ENCODE measurements around the gene TMEM184B. TPM values are rescaled to one million over a fixed set of nuclear protein-coding genes. Genes with fewer than 3 reads are reported as not detected.

TMEM184B gene
- total RNA-seq, 2 donors from 2014 or later, result 76.0 to 137 TPM

DNA sequence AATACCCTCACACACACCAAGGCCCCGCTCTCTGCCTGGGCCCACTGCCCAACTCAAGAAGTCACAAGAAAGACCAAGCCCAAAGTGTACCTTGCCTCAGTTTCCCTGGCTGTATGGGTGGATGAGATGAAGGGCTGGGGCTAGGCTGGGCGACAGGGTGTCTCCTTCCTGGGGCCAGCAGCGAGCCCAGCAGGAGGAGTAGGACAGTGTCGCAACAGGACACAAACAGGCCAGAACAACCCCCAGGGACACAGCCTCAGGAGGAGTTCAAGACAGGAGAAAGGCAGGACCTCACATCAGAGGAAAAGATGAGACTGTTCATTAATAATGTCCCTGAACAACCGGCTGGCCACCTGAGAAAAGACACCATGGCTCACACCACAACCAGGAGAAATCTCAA lies 31.2 kb upstream of the TMEM184B start:
- Histone ChIP-seq H3K4me1 (replicated peaks) (peaks cover 10% of the 10 kb centered on the region), H3K27ac (no peak overlapping the region), H3K4me3 (no peak overlapping the region), H3K27me3 (replicated peaks; ENCODE audit: insufficient read depth) (no peaks in the 10 kb centered on the region), H3K36me3 (peaks cover 0 to 39% of the 10 kb centered on the region in 2 donors), H3K9me3 (no peaks in the 10 kb centered on the region)
- no peak for TF ChIP-seq POLR2AphosphoS5 (IDR thresholded peaks at IDR 0.05)
- TF ChIP-seq CTCF (IDR thresholded peaks at IDR 0.05), result no peak
- TF ChIP-seq POLR2A (IDR thresholded peaks at IDR 0.05), result no peak
- 73% methylated on average over 5 of the region's 5 CpGs for WGBS
- intact Hi-C loops (cut with DNase I), result no loop called here
- no peak for DNase-seq (ENCODE audit: low spot score)

DNA sequence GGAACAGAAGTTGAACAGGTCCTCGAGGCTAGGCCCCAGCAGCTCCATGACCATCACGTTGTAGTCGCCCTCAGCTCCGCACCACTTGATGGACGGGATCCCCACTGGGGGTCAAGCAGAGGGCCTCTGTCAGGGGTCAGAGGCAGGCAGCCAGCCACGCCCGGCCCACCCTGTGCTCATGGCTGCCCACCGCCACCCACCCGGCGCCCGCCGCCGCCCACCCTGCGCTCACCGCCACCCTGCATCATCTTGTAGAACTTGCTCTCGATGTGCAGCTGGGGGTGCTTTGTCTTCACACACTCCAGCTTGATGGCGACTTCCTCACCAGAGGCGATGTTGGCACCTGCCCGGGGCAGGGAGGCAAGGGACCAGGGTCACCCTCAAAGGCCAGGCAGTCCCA lies 30.1 kb upstream of the TMEM184B start:
- WGBS, result 89% methylated on average over 10 of the region's 19 CpGs

DNA sequence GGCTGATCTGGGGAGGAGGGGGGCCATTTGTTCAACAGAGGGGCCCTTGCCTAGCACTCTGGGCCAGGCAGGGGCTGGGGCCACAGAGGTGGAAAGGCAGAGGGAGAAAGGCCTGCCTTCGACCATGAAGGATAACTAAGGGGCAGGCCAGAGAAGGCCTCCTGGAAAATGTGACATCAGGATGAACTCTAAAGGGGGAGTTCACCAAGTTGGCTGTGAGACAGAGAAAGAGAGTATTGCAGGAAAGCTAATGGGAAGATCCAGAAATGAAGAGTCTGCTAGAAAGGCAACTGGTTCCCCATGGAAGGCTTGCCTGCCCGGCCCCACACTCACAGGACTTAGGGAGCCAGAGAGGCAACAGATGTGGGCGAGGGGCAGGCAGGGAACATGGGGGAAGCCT lies 28.1 kb upstream of the TMEM184B start:
- intact Hi-C loops (cut with DNase I), result no loop called here
- Histone ChIP-seq H3K27me3 (replicated peaks; ENCODE audit: insufficient read depth) (no peaks in the 10 kb centered on the region), H3K27ac (no peak overlapping the region), H3K4me1 (replicated peaks) (peaks cover 10% of the 10 kb centered on the region), H3K9me3 (no peaks in the 10 kb centered on the region), H3K36me3 (peaks cover 5 to 66% of the 10 kb centered on the region in 2 donors), H3K4me3 (no peak overlapping the region)
- 95% methylated on average over 3 of the region's 3 CpGs for WGBS
- DNase-seq (ENCODE audit: low spot score), result no peak
- TF ChIP-seq CTCF (IDR thresholded peaks at IDR 0.05) (no peak), POLR2AphosphoS5 (IDR thresholded peaks at IDR 0.05) (no peak), POLR2A (IDR thresholded peaks at IDR 0.05) (no peak)

More for the DNA sequence above, 30.1 kb upstream of the TMEM184B start:
- Histone ChIP-seq H3K9me3 (no peaks in the 10 kb centered on the region), H3K27me3 (replicated peaks; ENCODE audit: insufficient read depth) (no peaks in the 10 kb centered on the region), H3K4me1 (replicated peaks) (peaks cover 10% of the 10 kb centered on the region), H3K36me3 (peaks cover 5 to 50% of the 10 kb centered on the region in 2 donors), H3K4me3 (no peak overlapping the region), H3K27ac (no peak overlapping the region)
- intact Hi-C loops (cut with DNase I), result no loop called here
- TF ChIP-seq CTCF (IDR thresholded peaks at IDR 0.05) (no peak), POLR2AphosphoS5 (IDR thresholded peaks at IDR 0.05) (no peak), POLR2A (IDR thresholded peaks at IDR 0.05) (no peak)
- no peak for DNase-seq (ENCODE audit: low spot score)

DNA sequence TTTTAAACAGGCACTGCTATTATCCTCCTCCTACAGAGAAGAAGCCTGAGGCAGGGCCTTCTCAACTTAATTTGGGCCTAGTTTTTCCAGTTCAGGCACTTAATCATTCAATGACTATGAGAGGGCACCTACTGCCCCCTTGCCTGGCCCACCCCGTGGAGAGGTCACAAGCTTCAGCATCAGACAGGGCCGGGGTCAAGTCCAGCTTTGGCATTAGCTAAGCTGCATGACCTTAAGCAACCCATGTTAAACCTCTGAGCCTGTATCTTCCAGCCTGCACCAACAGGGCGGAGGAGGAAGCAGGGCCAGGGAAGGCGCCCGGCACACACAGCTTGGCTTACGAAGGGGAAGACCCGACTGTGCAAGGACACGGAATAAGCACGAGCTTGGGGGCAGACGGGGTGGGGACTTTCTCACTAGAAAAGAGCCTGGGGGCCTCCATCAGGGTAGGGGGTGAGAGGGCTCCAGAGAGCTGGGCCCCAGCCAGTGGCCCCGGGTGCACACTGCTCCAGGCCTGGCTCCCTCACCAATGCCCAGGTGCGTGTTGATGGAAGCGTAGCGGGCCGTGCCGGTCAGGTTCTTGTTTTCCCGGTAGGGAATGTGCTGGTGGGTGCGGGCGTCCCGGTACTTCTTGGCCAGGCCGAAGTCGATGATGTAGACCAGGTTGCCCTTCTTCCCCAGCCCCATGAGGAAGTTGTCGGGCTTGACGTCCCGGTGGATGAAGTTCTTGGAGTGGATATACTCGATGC lies 27.6 kb upstream of the TMEM184B start:
- H3K36me3 ChIP-seq, result peaks cover 9 to 70% of the 10 kb centered on the region in 2 donors
- 88% methylated on average over 25 of the region's 26 CpGs for WGBS
- DNase-seq (ENCODE audit: low spot score), result no peak
- TF ChIP-seq POLR2AphosphoS5 (IDR thresholded peaks at IDR 0.05) (no peak), CTCF (IDR thresholded peaks at IDR 0.05) (no peak), POLR2A (IDR thresholded peaks at IDR 0.05) (no peak)
- H3K27ac ChIP-seq, result no peak overlapping the region
- H3K27me3 ChIP-seq (replicated peaks; ENCODE audit: insufficient read depth), result no peaks in the 10 kb centered on the region
- H3K4me3 ChIP-seq, result no peak overlapping the region
- no peaks in the 10 kb centered on the region for H3K9me3 ChIP-seq
- H3K4me1 ChIP-seq (replicated peaks), result peaks cover 10% of the 10 kb centered on the region
- intact Hi-C loops (cut with DNase I), result no loop called here

GRCh38 chr22:38299770-38300102 lies 26.9 kb upstream of the TMEM184B start:
- Histone ChIP-seq H3K4me1 (replicated peaks) (peaks cover 10% of the 10 kb centered on the region), H3K36me3 (peaks cover 9 to 70% of the 10 kb centered on the region in 2 donors), H3K27me3 (replicated peaks; ENCODE audit: insufficient read depth) (no peaks in the 10 kb centered on the region), H3K27ac (no peak overlapping the region), H3K4me3 (no peak overlapping the region), H3K9me3 (no peaks in the 10 kb centered on the region)
- WGBS, result 72% methylated on average over 12 of the region's 12 CpGs
- intact Hi-C loops (cut with DNase I), result no loop called here
- DNase-seq (ENCODE audit: low spot score), result no peak
- TF ChIP-seq POLR2AphosphoS5 (IDR thresholded peaks at IDR 0.05) (no peak), POLR2A (IDR thresholded peaks at IDR 0.05) (no peak), CTCF (IDR thresholded peaks at IDR 0.05) (no peak)

Measured in prostate gland (tissue), 2 donors.